ENCODE results near the gene OR2A5.

The OR2A5 gene

GRCh38 chr7:144098776-144099175 lies 50.0 kb downstream of the OR2A5 start:
- Histone ChIP-seq H3K79me2 (ENCODE audit: insufficient read depth, low read length) (no peaks in the 10 kb centered on the region), H3K36me3 (ENCODE audit: insufficient read depth, low read length) (no peaks in the 10 kb centered on the region), H3F3A (ENCODE audit: low read depth) (no peaks in the 10 kb centered on the region), H3K4me2 (ENCODE audit: low read depth, low read length, poor library complexity, severe bottlenecking) (no peak overlapping the region), H3K9me2 (replicated peaks; ENCODE audit: low read depth, low read length) (no peaks in the 10 kb centered on the region), H4K20me1 (ENCODE audit: insufficient read depth, low read length, poor library complexity, severe bottlenecking) (no peaks in the 10 kb centered on the region), H3K9ac (ENCODE audit: low read depth, low read length, poor library complexity, severe bottlenecking) (no peak overlapping the region), H3K4me3 (ENCODE audit: low read length, poor library complexity, severe bottlenecking) (no peak overlapping the region), H3K4me1 (ENCODE audit: insufficient read depth, low read length, poor library complexity, severe bottlenecking) (no peaks in the 10 kb centered on the region), H3K9me3 (ENCODE audit: insufficient read depth, low read depth, low read length) (no peaks in the 10 kb centered on the region), H3K27me3 (ENCODE audit: insufficient read depth, low read length, poor library complexity, severe bottlenecking) (no peaks in the 10 kb centered on the region), H2AFZ (ENCODE audit: low read length) (no peak overlapping the region)
- TF ChIP-seq EZH2phosphoT487 (IDR thresholded peaks at IDR 0.05; ENCODE audit: borderline replicate concordance): no peak
- TF ChIP-seq, protein P1, sequence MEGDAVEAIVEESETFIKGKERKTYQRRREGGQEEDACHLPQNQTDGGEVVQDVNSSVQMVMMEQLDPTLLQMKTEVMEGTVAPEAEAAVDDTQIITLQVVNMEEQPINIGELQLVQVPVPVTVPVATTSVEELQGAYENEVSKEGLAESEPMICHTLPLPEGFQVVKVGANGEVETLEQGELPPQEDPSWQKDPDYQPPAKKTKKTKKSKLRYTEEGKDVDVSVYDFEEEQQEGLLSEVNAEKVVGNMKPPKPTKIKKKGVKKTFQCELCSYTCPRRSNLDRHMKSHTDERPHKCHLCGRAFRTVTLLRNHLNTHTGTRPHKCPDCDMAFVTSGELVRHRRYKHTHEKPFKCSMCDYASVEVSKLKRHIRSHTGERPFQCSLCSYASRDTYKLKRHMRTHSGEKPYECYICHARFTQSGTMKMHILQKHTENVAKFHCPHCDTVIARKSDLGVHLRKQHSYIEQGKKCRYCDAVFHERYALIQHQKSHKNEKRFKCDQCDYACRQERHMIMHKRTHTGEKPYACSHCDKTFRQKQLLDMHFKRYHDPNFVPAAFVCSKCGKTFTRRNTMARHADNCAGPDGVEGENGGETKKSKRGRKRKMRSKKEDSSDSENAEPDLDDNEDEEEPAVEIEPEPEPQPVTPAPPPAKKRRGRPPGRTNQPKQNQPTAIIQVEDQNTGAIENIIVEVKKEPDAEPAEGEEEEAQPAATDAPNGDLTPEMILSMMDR (conservative IDR thresholded peaks at IDR 0.05; ENCODE audit: low read length): no peak

- Histone ChIP-seq H4K20me1 (ENCODE audit: insufficient read depth, low read length, poor library complexity, severe bottlenecking) (no peaks in the 10 kb centered on the region), H3K4me1 (ENCODE audit: insufficient read depth, low read length, poor library complexity, severe bottlenecking) (no peaks in the 10 kb centered on the region), H3K4me3 (ENCODE audit: low read length, poor library complexity, severe bottlenecking) (no peak overlapping the region), H3K36me3 (ENCODE audit: insufficient read depth, low read length) (no peaks in the 10 kb centered on the region), H3K9me3 (ENCODE audit: insufficient read depth, low read depth, low read length) (no peaks in the 10 kb centered on the region), H3K9me2 (replicated peaks; ENCODE audit: low read depth, low read length) (no peaks in the 10 kb centered on the region), H2AFZ (ENCODE audit: low read length) (no peak overlapping the region), H3K79me2 (ENCODE audit: insufficient read depth, low read length) (no peaks in the 10 kb centered on the region), H3K4me2 (ENCODE audit: low read depth, low read length, poor library complexity, severe bottlenecking) (no peak overlapping the region), H3K9ac (ENCODE audit: low read depth, low read length, poor library complexity, severe bottlenecking) (no peak overlapping the region), H3K27me3 (ENCODE audit: insufficient read depth, low read length, poor library complexity, severe bottlenecking) (no peaks in the 10 kb centered on the region), H3F3A (ENCODE audit: low read depth) (no peaks in the 10 kb centered on the region)
- TF ChIP-seq, protein P1 (conservative IDR thresholded peaks at IDR 0.05; ENCODE audit: low read length): no peak
- no peak for TF ChIP-seq EZH2phosphoT487 (IDR thresholded peaks at IDR 0.05; ENCODE audit: borderline replicate concordance)
Observed at GRCh38 chr7:144100607-144101006, 51.9 kb downstream of the OR2A5 start.

GRCh38 chr7:144102041-144102440 lies 53.3 kb downstream of the OR2A5 start:
- no peaks in the 10 kb centered on the region for H3F3A ChIP-seq (ENCODE audit: low read depth)
- no peaks in the 10 kb centered on the region for H3K9me2 ChIP-seq (replicated peaks; ENCODE audit: low read depth, low read length)
- H4K20me1 ChIP-seq (ENCODE audit: insufficient read depth, low read length, poor library complexity, severe bottlenecking): no peaks in the 10 kb centered on the region
- H3K9me3 ChIP-seq (ENCODE audit: insufficient read depth, low read depth, low read length): no peaks in the 10 kb centered on the region
- H3K79me2 ChIP-seq (ENCODE audit: insufficient read depth, low read length): no peaks in the 10 kb centered on the region
- H3K27me3 ChIP-seq (ENCODE audit: insufficient read depth, low read length, poor library complexity, severe bottlenecking): no peaks in the 10 kb centered on the region
- no peak overlapping the region for H2AFZ ChIP-seq (ENCODE audit: low read length)
- no peak for TF ChIP-seq EZH2phosphoT487 (IDR thresholded peaks at IDR 0.05; ENCODE audit: borderline replicate concordance)
- TF ChIP-seq, protein P1 (conservative IDR thresholded peaks at IDR 0.05; ENCODE audit: low read length): no peak
- H3K4me3 ChIP-seq (ENCODE audit: low read length, poor library complexity, severe bottlenecking): no peak overlapping the region
- no peaks in the 10 kb centered on the region for H3K36me3 ChIP-seq (ENCODE audit: insufficient read depth, low read length)
- H3K9ac ChIP-seq (ENCODE audit: low read depth, low read length, poor library complexity, severe bottlenecking): no peak overlapping the region
- no peak overlapping the region for H3K4me2 ChIP-seq (ENCODE audit: low read depth, low read length, poor library complexity, severe bottlenecking)
- no peaks in the 10 kb centered on the region for H3K4me1 ChIP-seq (ENCODE audit: insufficient read depth, low read length, poor library complexity, severe bottlenecking)

All from Loucy (cell line).